Measurements from ENCODE around the gene SH3PXD2A.
"Not testable (repeated sequence)": the region's sequence is repeated elsewhere in the genome, so short reads cannot be mapped to it uniquely, and the experiment has no call there.

Gene SH3PXD2A

GRCh38 chr10:103776878-103777591 is 78.3 kb downstream of the SH3PXD2A start:
- no peak overlapping the region for H3K27ac ChIP-seq (ENCODE audit: low read depth, low read length)
- H2BK12ac ChIP-seq (ENCODE audit: low read length), result no peak overlapping the region
- H3K4me1 ChIP-seq (ENCODE audit: control insufficient read depth in 1 of 2, insufficient read depth in 2 of 2, low read length in 2 of 2), result peaks cover 5 to 6% of the 10 kb centered on the region in 2 experiments
- no peak overlapping the region for H3K23ac ChIP-seq (ENCODE audit: low read length)
- no CpG with 5 or more reads among the region's 12 CpGs for WGBS (ENCODE audit: extremely low coverage, insufficient coverage, insufficient read length)
- no peak overlapping the region for H2AK5ac ChIP-seq (ENCODE audit: low read length)
- H3K4ac ChIP-seq (ENCODE audit: low read depth, low read length), result no peak overlapping the region
- no peak overlapping the region for H2AFZ ChIP-seq (ENCODE audit: insufficient read depth, low read length, poor library complexity)
- no peak overlapping the region for H2BK120ac ChIP-seq (ENCODE audit: insufficient read depth, low read length, poor library complexity)
- H3K18ac ChIP-seq (ENCODE audit: low read length), result no peak overlapping the region
- H3K79me1 ChIP-seq (ENCODE audit: low read length), result peaks cover 6% of the 10 kb centered on the region
- H2BK5ac ChIP-seq (ENCODE audit: low read depth, low read length, poor library complexity), result no peak overlapping the region
- H4K91ac ChIP-seq (ENCODE audit: low read depth, low read length), result no peak overlapping the region
- H3K9ac ChIP-seq (ENCODE audit: low read length), result no peak overlapping the region
- H3K9me3 ChIP-seq (ENCODE audit: insufficient read depth, low read depth, low read length), result no peaks in the 10 kb centered on the region
- H4K8ac ChIP-seq (ENCODE audit: low read depth, low read length), result no peak overlapping the region
- H3K36me3 ChIP-seq (ENCODE audit: control insufficient read depth in 1 of 2, insufficient read depth in 2 of 2, low read length in 2 of 2), result no peaks in the 10 kb centered on the region
- H3K79me2 ChIP-seq (ENCODE audit: control insufficient read depth, insufficient read depth, low read length, poor library complexity), result no peaks in the 10 kb centered on the region
- no peaks in the 10 kb centered on the region for H3K27me3 ChIP-seq (ENCODE audit: insufficient read depth, low read length)
- no peak overlapping the region for H3K4me3 ChIP-seq (ENCODE audit: low read depth, low read length)
- DNase-seq, result peak in 1 of 2 donors; percentile 26
- no peak overlapping the region for H3K14ac ChIP-seq (ENCODE audit: low read length)
- no peak overlapping the region for H3K4me2 ChIP-seq (ENCODE audit: low read length)
- H4K12ac ChIP-seq (ENCODE audit: low read depth, low read length), result no peak overlapping the region

- Histone ChIP-seq H4K12ac (ENCODE audit: low read depth, low read length) (no peak overlapping the region), H2BK120ac (ENCODE audit: insufficient read depth, low read length, poor library complexity) (no peak overlapping the region), H3K4me3 (ENCODE audit: low read depth, low read length) (no peak overlapping the region), H4K91ac (ENCODE audit: low read depth, low read length) (no peak overlapping the region), H3K4me2 (ENCODE audit: low read length) (no peak overlapping the region), H3K36me3 (ENCODE audit: control insufficient read depth in 1 of 2, insufficient read depth in 2 of 2, low read length in 2 of 2) (no peaks in the 10 kb centered on the region), H3K23ac (ENCODE audit: low read length) (no peak overlapping the region), H3K9ac (ENCODE audit: low read length) (no peak overlapping the region), H3K4ac (ENCODE audit: low read depth, low read length) (no peak overlapping the region), H4K8ac (ENCODE audit: low read depth, low read length) (no peak overlapping the region), H3K14ac (ENCODE audit: low read length) (no peak overlapping the region), H2AFZ (ENCODE audit: insufficient read depth, low read length, poor library complexity) (no peak overlapping the region), H2BK12ac (ENCODE audit: low read length) (no peak overlapping the region), H2BK5ac (ENCODE audit: low read depth, low read length, poor library complexity) (no peak overlapping the region), H3K27ac (ENCODE audit: low read depth, low read length) (no peak overlapping the region), H3K27me3 (ENCODE audit: insufficient read depth, low read length) (no peaks in the 10 kb centered on the region), H3K79me2 (ENCODE audit: control insufficient read depth, insufficient read depth, low read length, poor library complexity) (no peaks in the 10 kb centered on the region), H3K18ac (ENCODE audit: low read length) (no peak overlapping the region), H2AK5ac (ENCODE audit: low read length) (no peak overlapping the region), H3K79me1 (ENCODE audit: low read length) (peaks cover 6% of the 10 kb centered on the region), H3K9me3 (ENCODE audit: insufficient read depth, low read depth, low read length) (no peaks in the 10 kb centered on the region), H3K4me1 (ENCODE audit: control insufficient read depth in 1 of 2, insufficient read depth in 2 of 2, low read length in 2 of 2) (peaks cover 9% of the 10 kb centered on the region in 2 experiments)
- WGBS (ENCODE audit: extremely low coverage, insufficient coverage, insufficient read length), result no CpG with 5 or more reads among the region's 5 CpGs
- DNase-seq, result no peak
Measured at GRCh38 chr10:103775776-103776175, 79.6 kb downstream of the SH3PXD2A start.

- H3K4me3 ChIP-seq (ENCODE audit: low read depth, low read length); H3K36me3 ChIP-seq (ENCODE audit: control insufficient read depth in 1 of 2, insufficient read depth in 2 of 2, low read length in 2 of 2); H2AK5ac ChIP-seq (ENCODE audit: low read length); H3K79me1 ChIP-seq (ENCODE audit: low read length); H4K12ac ChIP-seq (ENCODE audit: low read depth, low read length); DNase-seq; H3K79me2 ChIP-seq (ENCODE audit: control insufficient read depth, insufficient read depth, low read length, poor library complexity); H2BK12ac ChIP-seq (ENCODE audit: low read length); H3K4ac ChIP-seq (ENCODE audit: low read depth, low read length); H3K18ac ChIP-seq (ENCODE audit: low read length); H3K23ac ChIP-seq (ENCODE audit: low read length); H2BK120ac ChIP-seq (ENCODE audit: insufficient read depth, low read length, poor library complexity); H3K9me3 ChIP-seq (ENCODE audit: insufficient read depth, low read depth, low read length); H3K14ac ChIP-seq (ENCODE audit: low read length); H3K9ac ChIP-seq (ENCODE audit: low read length); H3K27me3 ChIP-seq (ENCODE audit: insufficient read depth, low read length); H2BK5ac ChIP-seq (ENCODE audit: low read depth, low read length, poor library complexity); H4K91ac ChIP-seq (ENCODE audit: low read depth, low read length); H4K8ac ChIP-seq (ENCODE audit: low read depth, low read length); H2AFZ ChIP-seq (ENCODE audit: insufficient read depth, low read length, poor library complexity): not testable (repeated sequence)
- H3K27ac ChIP-seq (ENCODE audit: low read depth, low read length), result peak overlapping the region; percentile 43
- peaks cover 15% of the 10 kb centered on the region in 2 experiments for H3K4me1 ChIP-seq (ENCODE audit: control insufficient read depth in 1 of 2, insufficient read depth in 2 of 2, low read length in 2 of 2)
- peak overlapping the region; percentile 83 for H3K4me2 ChIP-seq (ENCODE audit: low read length)
- no CpG with 5 or more reads among the region's 13 CpGs for WGBS (ENCODE audit: extremely low coverage, insufficient coverage, insufficient read length)
Measured at GRCh38 chr10:103772846-103773245, 82.5 kb downstream of the SH3PXD2A start.

- Histone ChIP-seq H4K91ac (ENCODE audit: low read depth, low read length) (peak overlapping the region; percentile 37), H3K27me3 (ENCODE audit: insufficient read depth, low read length) (no peaks in the 10 kb centered on the region), H3K27ac (ENCODE audit: low read depth, low read length) (peak overlapping the region; percentile 43), H3K4ac (ENCODE audit: low read depth, low read length) (no peak overlapping the region), H3K79me2 (ENCODE audit: control insufficient read depth, insufficient read depth, low read length, poor library complexity) (no peaks in the 10 kb centered on the region), H4K12ac (ENCODE audit: low read depth, low read length) (peak overlapping the region; percentile 34), H2AFZ (ENCODE audit: insufficient read depth, low read length, poor library complexity) (peak overlapping the region; percentile 46), H3K9ac (ENCODE audit: low read length) (no peak overlapping the region), H3K9me3 (ENCODE audit: insufficient read depth, low read depth, low read length) (no peaks in the 10 kb centered on the region), H2AK5ac (ENCODE audit: low read length) (no peak overlapping the region), H3K4me1 (ENCODE audit: control insufficient read depth in 1 of 2, insufficient read depth in 2 of 2, low read length in 2 of 2) (peaks cover 19 to 20% of the 10 kb centered on the region in 2 experiments), H2BK12ac (ENCODE audit: low read length) (no peak overlapping the region), H3K18ac (ENCODE audit: low read length) (peak overlapping the region; percentile 22), H4K8ac (ENCODE audit: low read depth, low read length) (peak overlapping the region; percentile 59), H3K4me2 (ENCODE audit: low read length) (peak overlapping the region; percentile 83), H2BK120ac (ENCODE audit: insufficient read depth, low read length, poor library complexity) (no peak overlapping the region), H3K79me1 (ENCODE audit: low read length) (peaks cover 8% of the 10 kb centered on the region), H3K14ac (ENCODE audit: low read length) (peak overlapping the region; percentile 11), H3K36me3 (ENCODE audit: control insufficient read depth in 1 of 2, insufficient read depth in 2 of 2, low read length in 2 of 2) (no peaks in the 10 kb centered on the region), H2BK5ac (ENCODE audit: low read depth, low read length, poor library complexity) (no peak overlapping the region), H3K4me3 (ENCODE audit: low read depth, low read length) (peak overlapping the region; percentile 59), H3K23ac (ENCODE audit: low read length) (no peak overlapping the region)
- peak; percentile 35 to 45 for DNase-seq
- no CpG with 5 or more reads among the region's 28 CpGs for WGBS (ENCODE audit: extremely low coverage, insufficient coverage, insufficient read length)
Measured at GRCh38 chr10:103772096-103772845, 83.1 kb downstream of the SH3PXD2A start.

Measured in trophoblast cell (in vitro differentiated cells and primary cell).